ACC112 (cell line): ENCODE results near the gene RMI2.

ENCODE experiments used
- H2AFZ ChIP-seq: fragments of 200-600 bp; sonication (generic); one replicate; pipeline ENCODE4 v1.6.0; 2017; ENCODE audit warnings: antibody characterized with exemption, low read length; ENCODE audit not compliant: unreplicated experiment
- H3K27ac ChIP-seq: fragments of 200-600 bp; sonication (generic); 2 replicates; pipeline ENCODE4 v1.5.1; 2014; ENCODE audit warnings: low read depth, mild to moderate bottlenecking, antibody characterized with exemption, low read length, moderate library complexity
- H3K27me3 ChIP-seq: fragments of 200-600 bp; sonication (generic); 2 replicates; pipeline ENCODE4 v1.6.1; 2014; ENCODE audit warnings: mild to moderate bottlenecking, antibody characterized with exemption, low read length, moderate library complexity, mixed read lengths; ENCODE audit not compliant: insufficient read depth
- H3K36me3 ChIP-seq: fragments of 200-600 bp; sonication (generic); 2 replicates; pipeline ENCODE4 v1.6.1; 2016; ENCODE audit warnings: mild to moderate bottlenecking, antibody characterized with exemption, low read length, moderate library complexity, mixed read lengths; ENCODE audit not compliant: insufficient read depth
- H3K4me1 ChIP-seq: fragments of 200-600 bp; sonication (generic); one replicate; pipeline ENCODE4 v1.6.1; 2016; ENCODE audit warnings: low read length, mixed read lengths; ENCODE audit not compliant: insufficient read depth, unreplicated experiment, control insufficient read depth
- H3K4me3 ChIP-seq: fragments of 200-600 bp; sonication (generic); 2 replicates; pipeline ENCODE4 v1.5.1; 2014; ENCODE audit warnings: mild to moderate bottlenecking, low read depth, low read length
- H3K79me2 ChIP-seq: fragments of 200-600 bp; sonication (generic); one replicate; pipeline ENCODE4 v1.6.0; 2016; ENCODE audit warnings: low read length; ENCODE audit not compliant: control insufficient read depth, unreplicated experiment, insufficient read depth

Gene RMI2

GRCh38 chr16:11310997-11311561 is 34.2 kb upstream of the RMI2 start:
- Histone ChIP-seq H3K4me1 (peaks cover 29% of the 10 kb centered on the region), H3K36me3 (no peaks in the 10 kb centered on the region), H3K27me3 (no peaks in the 10 kb centered on the region), H3K27ac (0 out of 2 replicates have a peak overlapping the region, but pooled peaks have one; percentile 16), H3K79me2 (no peaks in the 10 kb centered on the region), H2AFZ (no peak overlapping the region), H3K4me3 (no peak overlapping the region)

- Histone ChIP-seq H3K27me3 (no peaks in the 10 kb centered on the region), H3K79me2 (no peaks in the 10 kb centered on the region), H3K4me3 (peak overlapping the region; percentile 63), H3K36me3 (no peaks in the 10 kb centered on the region), H2AFZ (peak overlapping the region; percentile 37), H3K4me1 (peaks cover 29% of the 10 kb centered on the region), H3K27ac (peak overlapping the region; percentile 75)
Measured at GRCh38 chr16:11312718-11313492, 32.4 kb upstream of the RMI2 start.

GRCh38 chr16:11313493-11314308 is 31.6 kb upstream of the RMI2 start:
- peak overlapping the region; percentile 63 for H3K4me3 ChIP-seq
- H3K27ac ChIP-seq, result no peak overlapping the region
- H3K36me3 ChIP-seq, result peaks cover 2% of the 10 kb centered on the region; the same call in 1 of the 2 replicates
- H3K4me1 ChIP-seq, result peaks cover 29% of the 10 kb centered on the region
- H2AFZ ChIP-seq, result no peak overlapping the region
- H3K79me2 ChIP-seq, result no peaks in the 10 kb centered on the region
- H3K27me3 ChIP-seq, result no peaks in the 10 kb centered on the region

GRCh38 chr16:11314309-11314894 is 30.9 kb upstream of the RMI2 start:
- Histone ChIP-seq H3K4me1 (peaks cover 29% of the 10 kb centered on the region), H3K27ac (no peak overlapping the region), H3K79me2 (no peaks in the 10 kb centered on the region), H2AFZ (no peak overlapping the region), H3K36me3 (peaks cover 2% of the 10 kb centered on the region; the same call in 1 of the 2 replicates), H3K27me3 (no peaks in the 10 kb centered on the region), H3K4me3 (no peak overlapping the region)

- Histone ChIP-seq H3K27me3 (no peaks in the 10 kb centered on the region), H3K4me3 (no peak overlapping the region), H3K79me2 (no peaks in the 10 kb centered on the region), H3K4me1 (peaks cover 25% of the 10 kb centered on the region), H3K27ac (no peak overlapping the region), H2AFZ (no peak overlapping the region), H3K36me3 (peaks cover 2% of the 10 kb centered on the region; the same call in 1 of the 2 replicates)
Measured at GRCh38 chr16:11315510-11315909, 29.7 kb upstream of the RMI2 start.

- Histone ChIP-seq H3K27ac (no peak overlapping the region), H3K4me1 (peaks cover 20% of the 10 kb centered on the region), H3K79me2 (no peaks in the 10 kb centered on the region), H3K36me3 (peaks cover 2% of the 10 kb centered on the region; the same call in 1 of the 2 replicates), H3K4me3 (no peak overlapping the region), H2AFZ (no peak overlapping the region), H3K27me3 (no peaks in the 10 kb centered on the region)
Measured at GRCh38 chr16:11316331-11317015, 28.8 kb upstream of the RMI2 start.

- Histone ChIP-seq H3K27me3 (no peaks in the 10 kb centered on the region), H3K79me2 (no peaks in the 10 kb centered on the region), H3K36me3 (peaks cover 2% of the 10 kb centered on the region; the same call in 1 of the 2 replicates), H3K27ac (no peak overlapping the region), H3K4me3 (no peak overlapping the region), H3K4me1 (no peaks in the 10 kb centered on the region), H2AFZ (no peak overlapping the region)
Measured at GRCh38 chr16:11318817-11319216, 26.4 kb upstream of the RMI2 start.

- no peak overlapping the region for H2AFZ ChIP-seq
- no peak overlapping the region for H3K27ac ChIP-seq
- no peaks in the 10 kb centered on the region for H3K27me3 ChIP-seq
- H3K79me2 ChIP-seq, result no peaks in the 10 kb centered on the region
- H3K36me3 ChIP-seq, result peaks cover 2% of the 10 kb centered on the region; the same call in 1 of the 2 replicates
- H3K4me1 ChIP-seq, result no peaks in the 10 kb centered on the region
- no peak overlapping the region for H3K4me3 ChIP-seq
Measured at GRCh38 chr16:11319529-11320146, 25.6 kb upstream of the RMI2 start.

- Histone ChIP-seq H3K4me3 (no peak overlapping the region), H3K79me2 (no peaks in the 10 kb centered on the region), H3K36me3 (peaks cover 2% of the 10 kb centered on the region; the same call in 1 of the 2 replicates), H3K27me3 (no peaks in the 10 kb centered on the region), H3K27ac (no peak overlapping the region), H2AFZ (no peak overlapping the region), H3K4me1 (no peaks in the 10 kb centered on the region)
Measured at GRCh38 chr16:11320170-11320569, 25.1 kb upstream of the RMI2 start.
